ENCODE measurements around the gene NR6A1.

- TF ChIP-seq, protein P1, sequence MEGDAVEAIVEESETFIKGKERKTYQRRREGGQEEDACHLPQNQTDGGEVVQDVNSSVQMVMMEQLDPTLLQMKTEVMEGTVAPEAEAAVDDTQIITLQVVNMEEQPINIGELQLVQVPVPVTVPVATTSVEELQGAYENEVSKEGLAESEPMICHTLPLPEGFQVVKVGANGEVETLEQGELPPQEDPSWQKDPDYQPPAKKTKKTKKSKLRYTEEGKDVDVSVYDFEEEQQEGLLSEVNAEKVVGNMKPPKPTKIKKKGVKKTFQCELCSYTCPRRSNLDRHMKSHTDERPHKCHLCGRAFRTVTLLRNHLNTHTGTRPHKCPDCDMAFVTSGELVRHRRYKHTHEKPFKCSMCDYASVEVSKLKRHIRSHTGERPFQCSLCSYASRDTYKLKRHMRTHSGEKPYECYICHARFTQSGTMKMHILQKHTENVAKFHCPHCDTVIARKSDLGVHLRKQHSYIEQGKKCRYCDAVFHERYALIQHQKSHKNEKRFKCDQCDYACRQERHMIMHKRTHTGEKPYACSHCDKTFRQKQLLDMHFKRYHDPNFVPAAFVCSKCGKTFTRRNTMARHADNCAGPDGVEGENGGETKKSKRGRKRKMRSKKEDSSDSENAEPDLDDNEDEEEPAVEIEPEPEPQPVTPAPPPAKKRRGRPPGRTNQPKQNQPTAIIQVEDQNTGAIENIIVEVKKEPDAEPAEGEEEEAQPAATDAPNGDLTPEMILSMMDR (IDR thresholded peaks at IDR 0.05) = no peak
- TF ChIP-seq EZH2 (IDR thresholded peaks at IDR 0.05) = no peak
Observed at GRCh38 chr9:124790301-124790700, 19.2 kb upstream of the NR6A1 start.

All from neural progenitor cell (in vitro differentiated cells).